ENCODE data around the gene UNG. TPM values are rescaled to one million over a fixed set of nuclear protein-coding genes. Genes with fewer than 3 reads are reported as not detected.

Gene UNG
- total and polyA plus RNA-seq, 2 experiments from 2014 or later: 90.5 to 209 TPM

DNA sequence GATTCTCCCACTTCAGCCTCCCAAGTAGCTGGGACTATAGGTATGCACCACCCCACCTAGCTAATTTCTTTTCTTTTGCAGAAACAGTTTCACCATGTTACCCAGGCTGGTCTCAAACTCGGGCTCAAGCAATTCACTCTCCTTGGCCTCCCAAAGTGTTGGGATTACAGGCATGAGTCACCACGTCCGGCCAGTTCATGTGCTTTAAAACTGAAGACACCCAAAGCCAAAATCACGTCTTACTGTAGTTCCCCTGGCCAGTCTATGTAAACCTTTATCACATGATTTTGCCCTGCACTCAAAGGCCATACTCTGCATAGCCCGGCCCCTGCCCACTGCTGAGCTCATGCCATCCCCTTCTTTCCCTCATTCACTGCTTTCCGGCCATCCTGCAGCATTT lies 8.6 kb upstream of the UNG start:
- Mint-ChIP-seq H3K4me3 (no peak overlapping the region), H3K36me3 (ENCODE audit: low read depth) (peaks cover 48% of the 10 kb centered on the region), H3K9me3 (no peaks in the 10 kb centered on the region), H3K4me1 (peaks cover 10% of the 10 kb centered on the region), H3K27ac (no peak overlapping the region), H3K27me3 (ENCODE audit: insufficient read depth, low read depth, poor library complexity) (peaks cover 11% of the 10 kb centered on the region)
- no peak for DNase-seq (ENCODE audit: low spot score)
- Histone ChIP-seq H3K4me3 (no peak overlapping the region), H3K79me2 (replicated peaks; ENCODE audit: insufficient read depth) (peaks cover 9% of the 10 kb centered on the region; the same call in 1 of the 2 replicates), H3F3A (replicated peaks; ENCODE audit: low read depth) (no peaks in the 10 kb centered on the region), H3K27me3 (ENCODE audit: insufficient read depth) (peaks cover 6% of the 10 kb centered on the region), H3K4me1 (ENCODE audit: insufficient read depth) (0 out of 2 replicates have a peak, but pooled peaks cover 8% of the 10 kb centered on the region), H3K27ac (ENCODE audit: low read depth) (no peak overlapping the region), H3K9me2 (ENCODE audit: insufficient read depth) (peaks cover 2% of the 10 kb centered on the region; the same call in 1 of the 2 replicates), H3K4me2 (no peak overlapping the region), H3K36me3 (ENCODE audit: insufficient read depth) (0 out of 2 replicates have a peak, but pooled peaks cover 8% of the 10 kb centered on the region), H2AFZ (no peak overlapping the region), H4K20me1 (replicated peaks; ENCODE audit: insufficient read depth) (no peaks in the 10 kb centered on the region)
- ATAC-seq: no peak
- TF ChIP-seq NANOG (IDR thresholded peaks at IDR 0.05; ENCODE audit: borderline replicate concordance): no peak
- TF ChIP-seq CREB1 (CRISPR knock-in tag; IDR thresholded peaks at IDR 0.05; ENCODE audit: low read depth): no peak
- TF ChIP-seq, protein P1, sequence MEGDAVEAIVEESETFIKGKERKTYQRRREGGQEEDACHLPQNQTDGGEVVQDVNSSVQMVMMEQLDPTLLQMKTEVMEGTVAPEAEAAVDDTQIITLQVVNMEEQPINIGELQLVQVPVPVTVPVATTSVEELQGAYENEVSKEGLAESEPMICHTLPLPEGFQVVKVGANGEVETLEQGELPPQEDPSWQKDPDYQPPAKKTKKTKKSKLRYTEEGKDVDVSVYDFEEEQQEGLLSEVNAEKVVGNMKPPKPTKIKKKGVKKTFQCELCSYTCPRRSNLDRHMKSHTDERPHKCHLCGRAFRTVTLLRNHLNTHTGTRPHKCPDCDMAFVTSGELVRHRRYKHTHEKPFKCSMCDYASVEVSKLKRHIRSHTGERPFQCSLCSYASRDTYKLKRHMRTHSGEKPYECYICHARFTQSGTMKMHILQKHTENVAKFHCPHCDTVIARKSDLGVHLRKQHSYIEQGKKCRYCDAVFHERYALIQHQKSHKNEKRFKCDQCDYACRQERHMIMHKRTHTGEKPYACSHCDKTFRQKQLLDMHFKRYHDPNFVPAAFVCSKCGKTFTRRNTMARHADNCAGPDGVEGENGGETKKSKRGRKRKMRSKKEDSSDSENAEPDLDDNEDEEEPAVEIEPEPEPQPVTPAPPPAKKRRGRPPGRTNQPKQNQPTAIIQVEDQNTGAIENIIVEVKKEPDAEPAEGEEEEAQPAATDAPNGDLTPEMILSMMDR (conservative IDR thresholded peaks at IDR 0.05; ENCODE audit: low read depth in 2 of 2): no peak
- TF ChIP-seq, protein P2, sequence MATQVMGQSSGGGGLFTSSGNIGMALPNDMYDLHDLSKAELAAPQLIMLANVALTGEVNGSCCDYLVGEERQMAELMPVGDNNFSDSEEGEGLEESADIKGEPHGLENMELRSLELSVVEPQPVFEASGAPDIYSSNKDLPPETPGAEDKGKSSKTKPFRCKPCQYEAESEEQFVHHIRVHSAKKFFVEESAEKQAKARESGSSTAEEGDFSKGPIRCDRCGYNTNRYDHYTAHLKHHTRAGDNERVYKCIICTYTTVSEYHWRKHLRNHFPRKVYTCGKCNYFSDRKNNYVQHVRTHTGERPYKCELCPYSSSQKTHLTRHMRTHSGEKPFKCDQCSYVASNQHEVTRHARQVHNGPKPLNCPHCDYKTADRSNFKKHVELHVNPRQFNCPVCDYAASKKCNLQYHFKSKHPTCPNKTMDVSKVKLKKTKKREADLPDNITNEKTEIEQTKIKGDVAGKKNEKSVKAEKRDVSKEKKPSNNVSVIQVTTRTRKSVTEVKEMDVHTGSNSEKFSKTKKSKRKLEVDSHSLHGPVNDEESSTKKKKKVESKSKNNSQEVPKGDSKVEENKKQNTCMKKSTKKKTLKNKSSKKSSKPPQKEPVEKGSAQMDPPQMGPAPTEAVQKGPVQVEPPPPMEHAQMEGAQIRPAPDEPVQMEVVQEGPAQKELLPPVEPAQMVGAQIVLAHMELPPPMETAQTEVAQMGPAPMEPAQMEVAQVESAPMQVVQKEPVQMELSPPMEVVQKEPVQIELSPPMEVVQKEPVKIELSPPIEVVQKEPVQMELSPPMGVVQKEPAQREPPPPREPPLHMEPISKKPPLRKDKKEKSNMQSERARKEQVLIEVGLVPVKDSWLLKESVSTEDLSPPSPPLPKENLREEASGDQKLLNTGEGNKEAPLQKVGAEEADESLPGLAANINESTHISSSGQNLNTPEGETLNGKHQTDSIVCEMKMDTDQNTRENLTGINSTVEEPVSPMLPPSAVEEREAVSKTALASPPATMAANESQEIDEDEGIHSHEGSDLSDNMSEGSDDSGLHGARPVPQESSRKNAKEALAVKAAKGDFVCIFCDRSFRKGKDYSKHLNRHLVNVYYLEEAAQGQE (IDR thresholded peaks at IDR 0.05; ENCODE audit: unreplicated experiment): no peak
- TF ChIP-seq, protein P3, sequence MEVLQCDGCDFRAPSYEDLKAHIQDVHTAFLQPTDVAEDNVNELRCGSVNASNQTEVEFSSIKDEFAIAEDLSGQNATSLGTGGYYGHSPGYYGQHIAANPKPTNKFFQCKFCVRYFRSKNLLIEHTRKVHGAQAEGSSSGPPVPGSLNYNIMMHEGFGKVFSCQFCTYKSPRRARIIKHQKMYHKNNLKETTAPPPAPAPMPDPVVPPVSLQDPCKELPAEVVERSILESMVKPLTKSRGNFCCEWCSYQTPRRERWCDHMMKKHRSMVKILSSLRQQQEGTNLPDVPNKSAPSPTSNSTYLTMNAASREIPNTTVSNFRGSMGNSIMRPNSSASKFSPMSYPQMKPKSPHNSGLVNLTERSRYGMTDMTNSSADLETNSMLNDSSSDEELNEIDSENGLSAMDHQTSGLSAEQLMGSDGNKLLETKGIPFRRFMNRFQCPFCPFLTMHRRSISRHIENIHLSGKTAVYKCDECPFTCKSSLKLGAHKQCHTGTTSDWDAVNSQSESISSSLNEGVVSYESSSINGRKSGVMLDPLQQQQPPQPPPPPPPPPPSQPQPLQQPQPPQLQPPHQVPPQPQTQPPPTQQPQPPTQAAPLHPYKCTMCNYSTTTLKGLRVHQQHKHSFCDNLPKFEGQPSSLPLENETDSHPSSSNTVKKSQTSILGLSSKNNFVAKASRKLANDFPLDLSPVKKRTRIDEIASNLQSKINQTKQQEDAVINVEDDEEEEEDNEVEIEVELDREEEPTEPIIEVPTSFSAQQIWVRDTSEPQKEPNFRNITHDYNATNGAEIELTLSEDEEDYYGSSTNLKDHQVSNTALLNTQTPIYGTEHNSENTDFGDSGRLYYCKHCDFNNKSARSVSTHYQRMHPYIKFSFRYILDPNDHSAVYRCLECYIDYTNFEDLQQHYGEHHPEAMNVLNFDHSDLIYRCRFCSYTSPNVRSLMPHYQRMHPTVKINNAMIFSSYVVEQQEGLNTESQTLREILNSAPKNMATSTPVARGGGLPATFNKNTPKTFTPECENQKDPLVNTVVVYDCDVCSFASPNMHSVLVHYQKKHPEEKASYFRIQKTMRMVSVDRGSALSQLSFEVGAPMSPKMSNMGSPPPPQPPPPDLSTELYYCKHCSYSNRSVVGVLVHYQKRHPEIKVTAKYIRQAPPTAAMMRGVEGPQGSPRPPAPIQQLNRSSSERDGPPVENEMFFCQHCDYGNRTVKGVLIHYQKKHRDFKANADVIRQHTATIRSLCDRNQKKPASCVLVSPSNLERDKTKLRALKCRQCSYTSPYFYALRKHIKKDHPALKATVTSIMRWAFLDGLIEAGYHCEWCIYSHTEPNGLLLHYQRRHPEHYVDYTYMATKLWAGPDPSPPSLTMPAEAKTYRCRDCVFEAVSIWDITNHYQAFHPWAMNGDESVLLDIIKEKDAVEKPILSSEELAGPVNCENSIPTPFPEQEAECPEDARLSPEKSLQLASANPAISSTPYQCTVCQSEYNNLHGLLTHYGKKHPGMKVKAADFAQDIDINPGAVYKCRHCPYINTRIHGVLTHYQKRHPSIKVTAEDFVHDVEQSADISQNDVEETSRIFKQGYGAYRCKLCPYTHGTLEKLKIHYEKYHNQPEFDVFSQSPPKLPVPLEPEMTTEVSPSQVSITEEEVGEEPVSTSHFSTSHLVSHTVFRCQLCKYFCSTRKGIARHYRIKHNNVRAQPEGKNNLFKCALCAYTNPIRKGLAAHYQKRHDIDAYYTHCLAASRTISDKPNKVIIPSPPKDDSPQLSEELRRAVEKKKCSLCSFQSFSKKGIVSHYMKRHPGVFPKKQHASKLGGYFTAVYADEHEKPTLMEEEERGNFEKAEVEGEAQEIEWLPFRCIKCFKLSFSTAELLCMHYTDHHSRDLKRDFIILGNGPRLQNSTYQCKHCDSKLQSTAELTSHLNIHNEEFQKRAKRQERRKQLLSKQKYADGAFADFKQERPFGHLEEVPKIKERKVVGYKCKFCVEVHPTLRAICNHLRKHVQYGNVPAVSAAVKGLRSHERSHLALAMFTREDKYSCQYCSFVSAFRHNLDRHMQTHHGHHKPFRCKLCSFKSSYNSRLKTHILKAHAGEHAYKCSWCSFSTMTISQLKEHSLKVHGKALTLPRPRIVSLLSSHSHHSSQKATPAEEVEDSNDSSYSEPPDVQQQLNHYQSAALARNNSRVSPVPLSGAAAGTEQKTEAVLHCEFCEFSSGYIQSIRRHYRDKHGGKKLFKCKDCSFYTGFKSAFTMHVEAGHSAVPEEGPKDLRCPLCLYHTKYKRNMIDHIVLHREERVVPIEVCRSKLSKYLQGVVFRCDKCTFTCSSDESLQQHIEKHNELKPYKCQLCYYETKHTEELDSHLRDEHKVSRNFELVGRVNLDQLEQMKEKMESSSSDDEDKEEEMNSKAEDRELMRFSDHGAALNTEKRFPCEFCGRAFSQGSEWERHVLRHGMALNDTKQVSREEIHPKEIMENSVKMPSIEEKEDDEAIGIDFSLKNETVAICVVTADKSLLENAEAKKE (CRISPR knock-in tag; IDR thresholded peaks at IDR 0.05): no peak
- TF ChIP-seq ZNF114 (CRISPR knock-in tag; IDR thresholded peaks at IDR 0.05): no peak
- no peak for TF ChIP-seq EZH2 (IDR thresholded peaks at IDR 0.05; ENCODE audit: low read depth, unreplicated experiment)
- TF ChIP-seq POLR2AphosphoS5 (IDR thresholded peaks at IDR 0.05; ENCODE audit: low read depth): no peak
- TF ChIP-seq ZNF331 (CRISPR knock-in tag; IDR thresholded peaks at IDR 0.05; ENCODE audit: low read depth): no peak
- no peak for TF ChIP-seq JUNB (IDR thresholded peaks at IDR 0.05; ENCODE audit: unreplicated experiment)
- TF ChIP-seq, protein P4, sequence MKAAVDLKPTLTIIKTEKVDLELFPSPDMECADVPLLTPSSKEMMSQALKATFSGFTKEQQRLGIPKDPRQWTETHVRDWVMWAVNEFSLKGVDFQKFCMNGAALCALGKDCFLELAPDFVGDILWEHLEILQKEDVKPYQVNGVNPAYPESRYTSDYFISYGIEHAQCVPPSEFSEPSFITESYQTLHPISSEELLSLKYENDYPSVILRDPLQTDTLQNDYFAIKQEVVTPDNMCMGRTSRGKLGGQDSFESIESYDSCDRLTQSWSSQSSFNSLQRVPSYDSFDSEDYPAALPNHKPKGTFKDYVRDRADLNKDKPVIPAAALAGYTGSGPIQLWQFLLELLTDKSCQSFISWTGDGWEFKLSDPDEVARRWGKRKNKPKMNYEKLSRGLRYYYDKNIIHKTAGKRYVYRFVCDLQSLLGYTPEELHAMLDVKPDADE (IDR thresholded peaks at IDR 0.05): no peak
- TF ChIP-seq STAT1 (IDR thresholded peaks at IDR 0.05; ENCODE audit: unreplicated experiment): no peak
